Activated CD4-positive, CD25-positive, alpha-beta regulatory T cell treated with anti-CD3 and anti-CD28 coated beads, Interleukin-2, amount 50 U/mL, for 16 hours (primary cell): Measurements from ENCODE around the gene UMPS.
"Not testable (repeated sequence)": the region's sequence is repeated elsewhere in the genome, so short reads cannot be mapped to it uniquely, and the experiment has no call there.

Experiments used
- DNase-seq: peaks from one replicate; pipeline ENCODE4 v3.0.0-alpha.2; 2020; ENCODE audit warnings: low read depth, low spot score

The UMPS gene

DNA sequence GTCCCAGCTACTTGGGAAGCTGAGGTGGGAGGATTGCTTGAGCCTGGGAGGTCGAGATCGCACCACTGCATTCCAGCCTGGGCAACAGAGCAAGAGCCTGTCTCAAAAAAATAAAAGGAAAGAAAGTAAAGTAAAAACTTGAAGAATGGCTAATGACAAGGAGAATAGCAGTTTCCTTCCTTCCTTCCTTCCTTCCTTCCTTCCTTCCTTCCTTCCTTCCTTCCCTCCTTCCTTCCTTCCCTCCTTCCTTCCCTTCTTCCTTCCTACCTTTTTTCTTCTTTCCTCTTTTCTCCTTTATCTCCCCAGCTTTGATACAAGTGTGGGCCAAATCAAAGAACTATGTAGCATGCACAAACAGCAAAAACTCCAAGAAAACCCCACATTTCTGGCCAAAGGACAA lies 23.0 kb upstream of the UMPS start:
- DNase-seq = not testable (repeated sequence)

DNA sequence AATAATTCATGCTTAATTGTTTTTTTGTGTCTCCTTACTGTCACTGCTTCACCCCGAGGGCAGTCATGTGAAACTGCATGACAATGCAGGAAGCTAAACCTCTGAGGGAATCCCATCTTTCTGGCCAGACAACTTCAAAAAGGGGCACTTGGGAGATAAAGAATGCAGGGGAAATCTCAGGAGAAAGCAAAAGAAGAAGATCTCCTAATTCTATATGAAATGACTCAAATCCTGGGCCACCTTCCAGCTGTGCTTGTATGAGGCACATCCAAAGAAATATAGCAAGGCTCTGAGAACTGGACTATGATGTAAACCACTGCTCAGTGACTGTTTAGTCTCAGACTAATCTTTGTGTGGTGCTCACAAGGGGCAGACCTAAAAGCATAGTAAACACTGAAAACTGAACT lies 22.6 kb upstream of the UMPS start:
- DNase-seq = no peak

- DNase-seq = no peak
These were observed 15.9 kb upstream of the UMPS start for GRCh38 chr3:124714223-124714853.

DNA sequence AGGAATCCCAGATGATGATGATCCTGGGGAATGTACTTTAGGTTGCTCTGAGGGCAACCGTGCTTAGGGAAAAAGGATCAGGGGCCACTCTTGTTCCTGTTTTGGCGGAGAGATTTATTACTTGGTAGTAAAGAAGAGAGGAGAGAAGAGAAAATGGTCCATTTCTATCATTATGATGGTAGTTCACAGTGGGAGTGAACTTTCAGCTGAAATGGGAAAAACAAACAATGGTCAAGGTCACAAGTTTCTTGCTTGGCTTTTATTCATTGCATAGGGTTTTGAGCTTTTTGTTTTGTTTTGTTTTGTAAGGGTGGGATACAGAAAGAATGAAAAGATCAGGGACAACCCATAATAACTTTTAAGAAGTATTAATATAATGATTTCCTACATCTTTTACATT lies 7.7 kb upstream of the UMPS start:
- DNase-seq = no peak

DNA sequence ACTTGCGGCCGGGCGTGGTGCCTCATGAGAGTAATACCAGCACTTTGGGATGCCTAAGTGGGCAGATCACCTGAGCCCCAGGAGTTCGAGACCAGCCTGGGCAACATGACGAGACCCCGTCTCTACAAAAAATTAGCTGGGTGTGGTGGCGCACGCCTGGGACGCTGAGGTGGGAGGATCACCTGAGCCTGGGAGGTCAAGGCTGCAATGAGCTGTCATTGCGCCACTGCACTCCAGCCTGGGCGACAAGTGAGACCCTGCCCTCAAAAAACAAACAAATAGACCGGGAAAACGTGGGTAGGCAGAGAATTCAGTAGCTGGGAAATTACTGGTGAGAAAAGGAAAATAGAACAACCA lies 667 bp downstream of the UMPS start:
- no peak for DNase-seq

DNA sequence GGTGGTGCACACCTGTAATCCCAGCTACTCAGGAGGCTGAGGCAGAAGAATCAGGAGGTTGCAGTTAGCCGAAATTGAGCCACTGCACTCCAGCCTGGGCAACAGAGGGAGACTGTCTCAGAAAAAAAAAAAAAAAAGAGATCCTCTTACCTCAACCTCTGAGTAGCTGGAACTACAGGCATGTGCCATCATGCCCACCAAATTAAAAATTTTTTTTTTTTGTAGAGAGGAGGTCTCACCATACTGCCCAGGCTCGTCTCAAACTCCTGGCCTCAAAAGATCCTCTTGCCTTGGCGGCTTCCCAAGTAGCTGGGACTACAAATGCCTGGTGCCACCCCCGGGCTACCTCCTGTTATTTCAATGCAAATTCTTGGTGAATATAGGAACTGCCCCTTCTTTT lies 1.5 kb downstream of the UMPS start:
- no peak for DNase-seq

GRCh38 chr3:124741027-124741426 lies 10.8 kb downstream of the UMPS start:
- no peak for DNase-seq

DNA sequence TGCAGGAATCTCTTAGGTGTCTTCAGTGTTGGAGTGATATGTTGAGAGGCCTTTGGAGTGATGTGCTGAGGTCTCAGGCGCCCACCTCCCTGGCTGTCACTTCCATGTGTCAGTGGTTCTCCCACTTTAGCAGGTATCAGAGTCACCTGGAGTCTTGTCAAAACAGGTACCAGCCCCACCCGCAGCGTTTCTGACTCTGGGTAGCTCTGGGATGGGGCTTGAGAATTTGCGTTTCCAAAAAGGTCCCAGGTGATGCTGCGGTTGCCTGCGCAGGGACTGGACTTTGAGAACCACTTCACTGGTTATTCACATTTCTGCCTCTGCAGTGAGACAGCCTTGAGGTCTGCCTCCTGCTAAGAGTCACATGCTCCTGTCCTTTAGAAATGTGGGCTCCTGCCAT lies 15.5 kb downstream of the UMPS start:
- DNase-seq = no peak

GRCh38 chr3:124747111-124747981 lies 17.1 kb downstream of the UMPS start:
- DNase-seq = no peak

GRCh38 chr3:124748560-124749198 lies 18.4 kb downstream of the UMPS start:
- no peak for DNase-seq

- not testable (repeated sequence) for DNase-seq
These were observed 19.6 kb downstream of the UMPS start for GRCh38 chr3:124749877-124750276.

- no peak for DNase-seq
These were observed 21.2 kb downstream of the UMPS start for GRCh38 chr3:124751501-124751900.

DNA sequence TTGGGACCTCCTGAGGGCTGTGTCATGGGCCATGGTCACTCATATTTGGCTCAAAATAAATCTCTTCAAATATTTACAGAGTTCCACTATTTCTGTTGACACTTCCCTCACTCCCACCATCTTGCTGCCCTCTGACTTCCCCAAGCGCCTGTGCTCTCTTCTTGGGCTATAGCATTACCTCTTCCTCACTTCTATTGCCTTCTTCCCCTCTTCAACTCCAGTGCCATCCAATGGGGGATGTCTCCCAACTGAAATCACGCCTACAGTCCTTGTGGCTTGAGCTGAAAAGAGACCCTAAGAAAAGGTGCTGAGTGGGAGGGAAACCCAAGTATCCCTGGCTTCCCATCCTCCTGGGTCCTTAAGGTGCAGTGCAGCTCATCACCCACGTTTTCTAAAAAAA lies 21.8 kb downstream of the UMPS start:
- DNase-seq = no peak

DNA sequence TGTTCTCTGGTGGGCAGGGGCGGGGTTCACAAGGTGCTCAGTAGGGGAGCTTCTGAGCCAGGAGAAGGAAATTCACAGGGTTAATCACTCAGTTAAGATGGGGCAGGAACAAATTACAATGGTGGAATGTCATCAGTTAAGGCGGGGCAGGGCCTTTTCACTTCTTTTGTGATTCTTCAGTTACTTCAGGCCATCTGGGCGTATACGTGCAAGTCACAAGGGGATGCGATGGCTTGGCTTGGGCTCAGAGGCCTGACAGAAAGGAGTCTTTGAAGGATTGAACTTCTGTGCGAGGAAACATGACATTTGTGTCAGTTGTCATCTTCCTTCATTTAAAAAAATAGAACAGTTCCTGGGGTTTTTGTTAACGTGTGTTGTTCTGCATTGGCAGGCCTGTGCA lies 27.7 kb downstream of the UMPS start:
- DNase-seq = not testable (repeated sequence)

DNA sequence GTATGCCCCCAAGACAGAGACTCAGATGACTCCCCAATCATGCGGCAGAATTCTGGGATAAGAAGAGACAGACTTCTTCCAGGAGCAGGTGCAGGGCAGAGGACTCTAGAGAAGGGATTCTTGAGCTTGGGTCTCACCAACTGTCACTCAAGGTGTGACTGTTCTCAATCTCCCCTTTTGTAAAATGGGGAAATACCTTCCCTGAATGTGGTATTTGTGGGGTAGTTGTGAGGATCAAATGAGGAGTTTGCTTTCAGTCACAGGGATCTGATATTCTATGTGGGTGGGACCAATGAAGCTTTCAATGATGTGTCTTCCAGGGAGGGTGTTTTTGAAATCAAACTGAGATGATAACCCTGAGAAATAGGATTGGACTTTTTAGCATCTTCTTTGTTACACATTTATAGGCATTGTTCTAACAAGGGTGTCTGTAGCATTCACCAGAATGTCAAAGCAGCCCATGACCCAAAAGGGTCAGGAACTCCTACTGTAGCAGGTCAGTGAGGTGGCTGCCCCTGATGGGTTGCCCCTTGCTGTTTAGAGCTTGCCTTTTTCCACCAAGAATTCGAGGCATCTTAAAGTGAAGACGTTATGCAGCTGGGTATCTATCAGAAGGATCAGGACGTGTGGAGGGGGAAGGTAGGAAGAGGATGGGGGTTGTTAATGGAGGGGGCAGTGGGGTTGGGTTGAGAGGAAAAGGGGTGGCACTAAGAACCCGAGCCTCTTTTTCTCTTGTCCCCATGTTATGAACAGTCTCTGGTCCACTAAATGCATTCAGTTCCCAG lies 28.8 kb downstream of the UMPS start:
- DNase-seq = no peak

- no peak for DNase-seq
These were observed 29.6 kb downstream of the UMPS start for GRCh38 chr3:124759666-124760401.

GRCh38 chr3:124760601-124761000 lies 30.3 kb downstream of the UMPS start:
- DNase-seq = no peak

DNA sequence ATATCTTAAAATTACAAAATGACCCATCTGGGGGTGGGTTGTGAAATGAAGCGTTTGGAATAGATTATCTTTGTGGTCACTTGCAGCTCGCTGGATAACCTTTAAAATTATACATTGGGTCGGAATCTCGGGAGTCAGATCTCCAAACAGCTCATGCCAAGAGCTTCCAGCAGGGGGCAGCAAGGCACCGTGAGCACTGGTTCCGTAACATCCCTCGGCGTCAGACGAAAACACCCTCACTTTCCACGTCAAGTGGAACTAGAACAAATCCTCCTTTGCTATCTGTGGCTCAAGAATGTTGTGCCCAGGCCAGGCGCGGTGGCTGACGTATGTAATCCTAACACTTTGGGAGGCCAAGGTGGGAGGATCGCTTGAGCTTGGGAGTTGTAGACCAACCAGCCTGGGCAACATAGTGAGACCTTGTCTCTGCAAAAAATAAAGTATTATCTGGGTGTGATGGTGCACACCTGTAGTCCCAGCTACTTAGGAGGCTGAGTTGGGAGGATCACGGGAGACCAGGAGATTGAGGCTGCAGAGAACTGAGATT lies 31.1 kb downstream of the UMPS start:
- DNase-seq = peak; percentile 57

DNA sequence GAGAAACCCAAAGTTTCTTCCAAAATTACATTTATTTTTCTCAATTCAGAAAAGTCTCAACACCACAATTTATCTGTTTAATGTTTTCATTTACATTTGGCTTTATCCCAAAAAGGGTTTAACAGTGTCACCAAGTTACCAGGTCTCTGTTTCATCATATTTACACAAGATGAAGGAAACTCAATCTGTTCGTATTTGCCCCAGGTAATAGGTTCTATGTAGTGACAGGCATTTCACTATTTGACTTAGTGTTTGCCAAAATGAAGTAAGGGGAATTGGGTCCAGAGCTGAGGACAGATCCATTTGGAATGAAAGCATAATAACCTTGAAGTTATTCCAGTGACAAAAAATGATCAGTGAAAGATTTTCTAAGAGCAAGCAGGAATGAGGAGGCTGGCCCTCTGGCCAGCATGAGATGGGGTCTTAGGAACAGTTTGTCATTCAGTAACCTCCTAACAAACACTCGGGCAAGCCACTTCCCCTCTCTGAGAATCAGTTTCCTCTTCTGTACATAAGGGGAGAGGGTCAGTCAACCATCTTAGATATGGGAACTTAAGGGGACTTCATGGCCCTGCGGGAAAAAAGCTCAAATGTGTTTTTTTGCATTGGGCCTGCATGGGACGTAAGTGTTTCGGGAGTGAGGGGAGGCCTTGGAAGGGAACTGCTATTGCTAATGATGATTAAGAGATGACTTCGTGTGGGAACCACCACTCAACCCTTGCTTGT lies 31.8 kb downstream of the UMPS start:
- no peak for DNase-seq

DNA sequence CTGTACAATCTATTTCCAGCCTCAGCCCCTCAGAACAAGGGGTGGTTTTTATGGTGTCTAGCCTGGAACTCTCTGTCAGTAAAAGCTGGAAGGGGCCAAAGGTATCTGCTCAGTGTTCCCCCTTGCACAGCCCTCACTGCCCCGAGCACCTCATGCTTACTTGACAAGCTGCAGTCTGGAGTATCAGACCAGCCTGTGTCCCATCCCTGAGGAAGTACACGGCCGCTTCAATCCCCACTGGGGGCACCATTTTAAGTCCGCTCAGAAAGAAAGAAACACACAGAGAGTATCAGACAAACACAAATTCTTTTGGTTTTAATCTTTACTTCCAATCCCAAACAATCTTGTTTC lies 32.4 kb downstream of the UMPS start:
- no peak for DNase-seq
